HEK293T (cell line): Measurements from ENCODE around the gene SLC25A33.

Source experiments
- BHLHE40 ChIP-seq: fragments of 450-650 bp; IDR thresholded peaks from 2 replicates; pipeline ENCODE4 v1.6.1; 2016; ENCODE audit warnings: mild to moderate bottlenecking, moderate library complexity, borderline replicate concordance
- ELF4 ChIP-seq: fragments of 450-650 bp; IDR thresholded peaks from 2 replicates; pipeline ENCODE4 v1.6.1; 2017; ENCODE audit warnings: antibody characterized with exemption
- HDGF ChIP-seq: fragments of 450-650 bp; IDR thresholded peaks from 2 replicates; pipeline ENCODE4 v1.6.1; 2017; ENCODE audit warnings: antibody characterized with exemption, borderline replicate concordance
- NFRKB ChIP-seq: fragments of 450-650 bp; IDR thresholded peaks from 2 replicates; pipeline ENCODE4 v1.6.1; 2016; ENCODE audit warnings: mild to moderate bottlenecking, moderate library complexity

DNA sequence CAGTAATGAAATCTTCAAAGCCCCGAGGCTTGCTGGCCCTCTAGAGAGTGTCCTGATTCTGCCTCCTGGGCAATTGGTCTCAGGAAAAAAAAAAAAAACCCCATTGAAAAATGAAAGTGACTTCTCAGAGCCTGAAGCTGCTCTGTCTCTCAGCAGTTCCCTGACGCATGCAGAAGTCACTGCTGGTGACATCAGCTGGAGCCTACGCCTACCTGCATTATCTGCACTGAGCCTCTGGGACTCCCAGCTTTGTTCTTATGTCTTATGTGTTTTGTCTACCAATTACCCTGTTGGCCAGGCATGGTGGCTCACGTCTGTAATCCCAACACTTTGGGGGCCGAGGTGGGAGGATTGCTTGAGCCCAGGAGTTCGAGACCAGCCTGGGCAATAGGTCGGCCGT lies 10.1 kb upstream of the SLC25A33 start:
- TF ChIP-seq NFRKB = no peak
- no peak for TF ChIP-seq HDGF
- no peak for TF ChIP-seq ELF4
- TF ChIP-seq BHLHE40 = no peak
